Prostate gland (tissue), 2 donors: Measurements from ENCODE around the gene RALGPS1.

Source experiments
- CTCF ChIP-seq, 4 experiments: fragments of 200-600 bp in 2 of 4; fragments of 450-650 bp in 2 of 4; sonication (generic) in 2 of 4; IDR thresholded peaks; 1 replicate in 3 of 4; 2 replicates in 1 of 4; pipeline ENCODE4 v1.5.1; 2016 to 2019; ENCODE audit warnings: antibody characterized with exemption in 4 of 4, mild to moderate bottlenecking in 2 of 4, moderate library complexity in 2 of 4
- POLR2A ChIP-seq: fragments of 450-650 bp; IDR thresholded peaks from one replicate; pipeline ENCODE4 v1.6.1; 2016; ENCODE audit warnings: antibody characterized with exemption, mild to moderate bottlenecking
- POLR2AphosphoS5 ChIP-seq: sonication (generic); formaldehyde crosslinking; IDR thresholded peaks from one replicate; pipeline ENCODE4 v1.6.1; 2017; ENCODE audit warnings: antibody characterized with exemption

- TF ChIP-seq CTCF (IDR thresholded peaks at IDR 0.05) (no peak), POLR2A (no peak), POLR2AphosphoS5 (no peak)
These were observed 266.1 kb downstream of the RALGPS1 start for GRCh38 chr9:127180457-127181314.
